ENCODE results near the gene MACF1.
"Not testable (repeated sequence)": the region's sequence is repeated elsewhere in the genome, so short reads cannot be mapped to it uniquely, and the experiment has no call there.

MACF1 gene

GRCh38 chr1:39204441-39205081, at the start of gene MACF1:
TSS of gene MACF1 (plus strand) at chr1:39204695. CDS start at chr1:39205023, 328 bp downstream.
- DNase-seq, result peak; percentile 60

- no peak for DNase-seq
These were observed 47.2 kb upstream of the MACF1 start for GRCh38 chr1:39157304-39157703.

GRCh38 chr1:39158327-39159086, 46.0 kb upstream of the MACF1 start:
- peak; percentile 34 for DNase-seq

GRCh38 chr1:39159224-39160036, 45.1 kb upstream of the MACF1 start:
- no peak for DNase-seq

- no peak for DNase-seq
These were observed 43.8 kb upstream of the MACF1 start for GRCh38 chr1:39160703-39161102.

- DNase-seq, result not testable (repeated sequence)
These were observed 42.7 kb upstream of the MACF1 start for GRCh38 chr1:39161811-39162210.

GRCh38 chr1:39163469-39163868, 41.0 kb upstream of the MACF1 start:
- no peak for DNase-seq

- no peak for DNase-seq
These were observed 40.2 kb upstream of the MACF1 start for GRCh38 chr1:39164256-39164655.

GRCh38 chr1:39165049-39165448, 39.4 kb upstream of the MACF1 start:
- DNase-seq, result no peak

GRCh38 chr1:39165488-39165887, 39.0 kb upstream of the MACF1 start:
- no peak for DNase-seq

- no peak for DNase-seq
These were observed 36.8 kb upstream of the MACF1 start for GRCh38 chr1:39167632-39168209.

GRCh38 chr1:39168301-39169080, 36.0 kb upstream of the MACF1 start:
- no peak for DNase-seq

- DNase-seq, result peak; percentile 49
These were observed 33.5 kb upstream of the MACF1 start for GRCh38 chr1:39170731-39171667.

GRCh38 chr1:39173119-39173994, 31.1 kb upstream of the MACF1 start:
- no peak for DNase-seq

- no peak for DNase-seq
These were observed 30.5 kb upstream of the MACF1 start for GRCh38 chr1:39173995-39174380.

GRCh38 chr1:39174390-39175081, 30.0 kb upstream of the MACF1 start:
- no peak for DNase-seq

- no peak for DNase-seq
These were observed 26.8 kb upstream of the MACF1 start for GRCh38 chr1:39177706-39178105.

GRCh38 chr1:39178541-39179431, 25.7 kb upstream of the MACF1 start:
- no peak for DNase-seq

GRCh38 chr1:39181311-39181710, 23.2 kb upstream of the MACF1 start:
- no peak for DNase-seq

Measured in retina (tissue), 1 donor.